VCaP (cell line): Measurements from ENCODE around the gene C12orf50.
A peak's percentile ranks its signal among the peaks of the same experiment; 100 is the strongest.

Experiments used
- H3K27ac ChIP-seq: fragments of 450-650 bp; 2 replicates; pipeline ENCODE4 v1.5.1; 2017
- TF ChIP-seq, protein P1 (sequence below): fragments of 450-650 bp; conservative IDR thresholded peaks from 2 replicates; pipeline ENCODE4 v1.5.1; 2017; ENCODE audit warnings: mild to moderate bottlenecking, moderate library complexity

Gene C12orf50

DNA sequence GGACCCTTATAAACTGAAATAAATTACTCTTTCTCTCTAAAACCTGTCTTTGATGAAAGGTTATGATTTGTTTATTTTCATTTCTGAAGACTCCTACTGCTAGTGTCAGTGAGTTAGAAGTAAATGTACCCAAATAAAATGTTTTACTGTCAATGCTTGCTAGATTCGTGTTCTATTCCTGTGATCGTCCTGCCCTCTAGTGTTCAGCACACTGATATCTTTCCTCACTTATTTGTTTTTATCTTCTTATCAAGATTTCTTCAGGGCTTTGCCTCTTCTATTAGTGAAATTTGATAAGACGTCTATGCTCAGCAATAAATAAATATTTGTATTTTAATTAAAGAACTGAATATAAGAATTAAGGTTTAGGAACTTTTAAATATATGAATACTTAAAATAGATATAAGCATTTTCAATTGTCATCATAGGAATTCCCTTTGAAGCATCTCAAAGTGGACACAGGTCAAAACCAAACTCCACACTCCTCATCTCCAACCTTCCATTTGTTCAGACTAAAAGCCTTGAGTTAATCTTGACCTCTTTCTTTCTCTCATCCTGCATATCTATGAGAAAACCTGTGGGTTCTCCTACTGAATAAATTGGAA is 75.8 kb downstream of the C12orf50 start:
- TF ChIP-seq, protein P1, sequence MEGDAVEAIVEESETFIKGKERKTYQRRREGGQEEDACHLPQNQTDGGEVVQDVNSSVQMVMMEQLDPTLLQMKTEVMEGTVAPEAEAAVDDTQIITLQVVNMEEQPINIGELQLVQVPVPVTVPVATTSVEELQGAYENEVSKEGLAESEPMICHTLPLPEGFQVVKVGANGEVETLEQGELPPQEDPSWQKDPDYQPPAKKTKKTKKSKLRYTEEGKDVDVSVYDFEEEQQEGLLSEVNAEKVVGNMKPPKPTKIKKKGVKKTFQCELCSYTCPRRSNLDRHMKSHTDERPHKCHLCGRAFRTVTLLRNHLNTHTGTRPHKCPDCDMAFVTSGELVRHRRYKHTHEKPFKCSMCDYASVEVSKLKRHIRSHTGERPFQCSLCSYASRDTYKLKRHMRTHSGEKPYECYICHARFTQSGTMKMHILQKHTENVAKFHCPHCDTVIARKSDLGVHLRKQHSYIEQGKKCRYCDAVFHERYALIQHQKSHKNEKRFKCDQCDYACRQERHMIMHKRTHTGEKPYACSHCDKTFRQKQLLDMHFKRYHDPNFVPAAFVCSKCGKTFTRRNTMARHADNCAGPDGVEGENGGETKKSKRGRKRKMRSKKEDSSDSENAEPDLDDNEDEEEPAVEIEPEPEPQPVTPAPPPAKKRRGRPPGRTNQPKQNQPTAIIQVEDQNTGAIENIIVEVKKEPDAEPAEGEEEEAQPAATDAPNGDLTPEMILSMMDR, result peak; percentile 88
- H3K27ac ChIP-seq, result peak overlapping the region; percentile 40

DNA sequence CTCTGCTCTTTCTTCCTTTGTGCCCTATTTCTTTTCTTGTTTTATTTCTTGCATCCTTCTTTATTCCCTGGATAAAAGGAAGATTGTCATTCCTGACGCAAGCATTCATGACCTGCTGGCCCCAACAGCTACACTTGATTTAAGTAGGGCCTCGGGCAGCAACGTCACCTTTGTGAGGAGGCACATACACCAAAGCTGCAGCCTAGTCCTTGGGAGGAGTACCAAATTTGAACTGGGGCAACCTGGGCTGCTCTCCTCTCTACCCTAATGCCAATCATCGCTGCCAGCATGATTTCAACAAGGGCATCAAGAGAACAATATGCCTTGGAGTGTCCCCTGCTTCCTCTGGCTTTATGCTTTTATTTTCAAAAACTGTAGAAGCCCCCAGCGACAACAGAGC is 76.4 kb downstream of the C12orf50 start:
- H3K27ac ChIP-seq, result peak overlapping the region; percentile 40
- TF ChIP-seq, protein P1, result no peak

DNA sequence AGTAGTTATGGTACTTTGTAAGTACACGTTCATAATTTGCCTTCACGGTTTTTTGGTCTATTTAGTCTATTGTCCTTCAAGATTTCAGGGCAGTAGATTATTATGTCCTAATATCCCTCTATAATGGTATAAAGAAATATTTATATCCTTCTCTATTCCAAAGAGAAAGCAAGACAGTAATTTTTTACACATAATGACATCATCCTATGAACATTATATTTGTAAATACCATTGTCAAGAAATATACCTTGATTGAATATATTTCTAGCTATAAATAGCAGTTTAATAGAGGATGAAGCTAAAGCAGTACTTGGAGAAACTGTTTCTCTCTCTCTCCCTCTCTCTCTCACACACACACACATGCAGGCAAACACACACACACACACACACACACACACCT is 77.0 kb downstream of the C12orf50 start:
- H3K27ac ChIP-seq, result no peak overlapping the region
- TF ChIP-seq, protein P1, result no peak

DNA sequence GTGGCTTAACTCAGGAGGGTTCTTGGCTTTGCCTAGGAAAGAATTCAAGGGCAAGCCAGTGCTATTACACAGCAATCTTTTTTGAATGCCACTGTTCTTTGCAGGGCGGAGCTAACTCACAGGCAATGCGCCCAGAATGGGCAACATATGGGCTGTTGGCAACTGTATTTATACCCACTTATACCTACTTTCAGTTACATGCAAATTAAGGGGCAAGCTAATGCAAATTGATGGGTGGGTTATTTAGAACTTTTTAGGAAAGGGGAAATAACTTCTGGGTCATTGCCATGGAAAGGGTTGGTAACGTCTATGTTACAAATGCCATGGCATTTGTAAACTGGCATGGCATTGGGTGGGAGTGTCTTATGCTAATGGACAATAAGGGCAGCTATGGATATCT is 85.4 kb downstream of the C12orf50 start:
- no peak overlapping the region for H3K27ac ChIP-seq
- TF ChIP-seq, protein P1, result no peak

DNA sequence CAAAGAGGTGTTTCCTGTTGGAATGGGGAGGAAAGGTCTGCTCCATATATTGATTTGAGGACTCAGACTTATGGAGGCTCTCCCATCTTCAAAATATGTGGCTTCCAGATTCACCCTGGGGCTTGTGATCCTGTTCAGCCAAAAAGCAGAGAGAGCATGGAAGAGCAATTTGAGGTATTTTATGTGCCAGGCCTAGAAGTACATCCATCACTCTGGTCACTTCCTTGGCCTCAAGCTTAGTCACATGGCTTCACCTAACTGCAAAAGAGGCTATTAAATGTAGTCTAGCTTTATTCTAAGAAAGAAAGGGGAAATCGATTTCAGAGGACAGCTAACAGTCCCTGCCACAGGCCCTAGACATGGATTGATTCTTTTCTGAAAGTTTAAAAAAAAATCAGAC is 86.2 kb downstream of the C12orf50 start:
- TF ChIP-seq, protein P1, result no peak
- no peak overlapping the region for H3K27ac ChIP-seq

DNA sequence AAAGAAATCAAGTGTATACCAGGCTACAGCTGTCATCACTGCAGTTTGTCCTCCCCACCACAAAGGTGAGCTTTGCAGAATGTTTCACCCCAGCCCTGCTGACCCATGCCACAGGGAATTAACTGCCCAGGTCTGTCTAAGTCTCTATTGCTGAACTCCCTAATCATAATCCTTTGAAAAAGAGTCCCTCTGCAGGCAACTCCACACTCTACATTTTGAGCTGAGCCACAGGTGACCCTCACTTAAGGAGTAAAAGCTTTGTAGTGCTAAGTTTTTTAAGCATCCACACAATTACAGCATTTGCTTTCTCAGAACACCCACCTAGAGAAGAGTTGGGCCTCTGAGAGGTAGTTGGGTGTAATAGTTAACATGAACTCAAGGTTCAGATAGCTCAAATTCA is 90.0 kb downstream of the C12orf50 start:
- TF ChIP-seq, protein P1, result no peak
- no peak overlapping the region for H3K27ac ChIP-seq

DNA sequence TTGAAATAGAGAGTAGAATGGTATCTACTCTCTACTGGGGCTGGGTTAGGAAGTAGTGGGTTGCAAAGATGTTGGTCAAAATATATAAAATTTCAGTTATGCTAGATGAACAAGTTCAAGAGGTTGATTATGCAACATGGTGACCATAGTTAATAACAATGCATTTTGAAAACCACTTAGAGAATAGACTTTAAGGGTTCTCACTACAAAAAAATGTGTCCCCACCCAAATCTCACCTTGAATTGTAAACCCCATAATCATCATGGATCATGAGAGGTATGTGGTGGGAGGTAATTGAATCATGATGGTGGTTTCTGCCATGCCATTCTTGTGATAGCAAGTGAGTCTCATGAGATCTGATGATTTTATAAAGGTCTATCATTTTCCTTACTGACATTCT is 94.0 kb downstream of the C12orf50 start:
- no peak overlapping the region for H3K27ac ChIP-seq
- TF ChIP-seq, protein P1, result no peak
